ENCODE results near the gene HSD17B14.
"Not testable (repeated sequence)": the region's sequence is repeated elsewhere in the genome, so short reads cannot be mapped to it uniquely, and the experiment has no call there.

Gene HSD17B14

DNA sequence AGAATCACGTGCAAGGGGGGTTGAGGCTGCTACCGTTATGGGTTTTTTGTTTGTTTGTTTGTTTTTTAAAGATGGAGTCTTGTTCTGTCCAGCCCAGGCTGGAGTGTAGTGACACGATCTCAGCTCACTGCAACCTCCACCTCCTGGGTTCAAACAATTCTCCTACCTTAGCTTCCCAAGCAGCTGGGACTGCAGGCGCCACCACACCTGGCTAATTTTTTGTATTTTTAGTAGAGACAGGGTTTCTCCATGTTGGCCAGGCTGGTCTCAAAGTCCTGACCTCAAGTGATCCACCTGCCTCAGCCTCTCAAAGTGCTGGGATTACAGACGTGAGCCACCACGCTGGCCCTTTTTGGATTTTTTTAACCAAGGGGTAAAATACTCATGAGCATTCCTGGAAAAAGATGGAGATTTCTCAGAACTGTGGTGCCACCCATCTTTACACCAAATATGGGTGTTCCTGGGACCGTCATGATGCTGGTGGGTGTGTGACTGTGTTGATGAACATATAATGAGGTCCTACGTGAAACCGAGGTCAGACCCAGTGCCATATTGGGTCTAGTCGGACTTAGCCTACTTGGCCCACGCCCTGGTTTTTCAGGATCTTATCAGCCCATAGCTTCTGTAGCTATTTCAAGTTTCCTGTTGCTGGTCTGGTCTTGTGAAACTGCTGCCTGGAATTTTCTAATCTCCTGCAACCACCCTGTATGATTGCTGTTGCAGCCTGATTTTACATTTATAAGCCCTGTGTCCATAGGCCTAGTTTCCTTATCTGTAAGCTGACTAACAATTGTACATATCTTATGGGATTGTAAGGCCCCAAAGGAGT lies 42.1 kb upstream of the HSD17B14 start:
- H3K9ac ChIP-seq (ENCODE audit: low read length) = no peak overlapping the region
- H3K79me2 ChIP-seq (ENCODE audit: control insufficient read depth, insufficient read depth, low read length) = peaks cover 21% of the 10 kb centered on the region
- H3K23ac ChIP-seq (ENCODE audit: low read length) = no peak overlapping the region
- no CpG with 5 or more reads among the region's 11 CpGs for WGBS (ENCODE audit: extremely low coverage, insufficient coverage, low lambda C conversion rate)
- H3K79me1 ChIP-seq (ENCODE audit: low read length) = peaks cover 14% of the 10 kb centered on the region
- no peak overlapping the region for H3K56ac ChIP-seq (ENCODE audit: low read length)
- no peaks in the 10 kb centered on the region for H3K27me3 ChIP-seq (ENCODE audit: insufficient read depth, low read length, poor library complexity)
- H3K4me3 ChIP-seq (ENCODE audit: low read length) = no peak overlapping the region
- no peak overlapping the region for H3K4me2 ChIP-seq (ENCODE audit: low read length)
- H3K4ac ChIP-seq (ENCODE audit: low read depth, low read length) = no peak overlapping the region
- H2BK120ac ChIP-seq (ENCODE audit: low read depth, low read length) = no peak overlapping the region
- DNase-seq = no peak
- H2BK5ac ChIP-seq (ENCODE audit: low read length) = no peak overlapping the region
- H3K4me1 ChIP-seq (ENCODE audit: control insufficient read depth, low read depth, low read length) = peaks cover 9% of the 10 kb centered on the region
- peaks cover 12% of the 10 kb centered on the region for H3K36me3 ChIP-seq (ENCODE audit: control insufficient read depth, insufficient read depth, low read length)
- H2BK15ac ChIP-seq (replicated peaks; ENCODE audit: low read depth) = no peak overlapping the region
- H3K18ac ChIP-seq (ENCODE audit: low read length) = no peak overlapping the region
- H4K8ac ChIP-seq (ENCODE audit: low read depth, low read length) = no peak overlapping the region
- no peak overlapping the region for H2AK5ac ChIP-seq (ENCODE audit: low read length)
- H4K5ac ChIP-seq (ENCODE audit: low read length) = no peak overlapping the region
- H3K27ac ChIP-seq (ENCODE audit: low read depth, low read length) = no peak overlapping the region

DNA sequence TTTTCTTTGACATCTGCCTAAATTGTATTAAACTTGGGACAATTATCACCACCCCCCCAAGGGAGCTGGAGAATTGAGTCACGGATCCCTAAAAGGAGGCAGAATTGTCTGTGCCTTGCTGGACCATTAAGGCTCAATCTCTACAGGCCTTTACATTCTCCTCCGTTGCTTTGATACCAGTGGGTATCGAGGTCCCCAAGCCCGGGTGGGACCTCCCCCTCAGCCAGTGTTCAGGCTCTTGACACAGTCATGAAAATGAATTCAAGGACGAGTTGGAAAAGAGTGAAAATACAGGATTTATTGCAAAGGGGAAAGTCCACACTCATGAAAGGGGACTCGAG lies 41.5 kb upstream of the HSD17B14 start:
- Histone ChIP-seq H3K23ac (ENCODE audit: low read length) (no peak overlapping the region), H2BK15ac (replicated peaks; ENCODE audit: low read depth) (no peak overlapping the region), H3K27me3 (ENCODE audit: insufficient read depth, low read length, poor library complexity) (no peaks in the 10 kb centered on the region), H2AK5ac (ENCODE audit: low read length) (no peak overlapping the region), H4K5ac (ENCODE audit: low read length) (no peak overlapping the region), H3K4me2 (ENCODE audit: low read length) (no peak overlapping the region), H3K18ac (ENCODE audit: low read length) (no peak overlapping the region), H3K79me2 (ENCODE audit: control insufficient read depth, insufficient read depth, low read length) (peaks cover 27% of the 10 kb centered on the region), H2BK120ac (ENCODE audit: low read depth, low read length) (no peak overlapping the region), H3K27ac (ENCODE audit: low read depth, low read length) (no peak overlapping the region), H3K36me3 (ENCODE audit: control insufficient read depth, insufficient read depth, low read length) (peaks cover 13% of the 10 kb centered on the region), H3K4me1 (ENCODE audit: control insufficient read depth, low read depth, low read length) (peaks cover 9% of the 10 kb centered on the region), H2BK5ac (ENCODE audit: low read length) (no peak overlapping the region), H3K4me3 (ENCODE audit: low read length) (no peak overlapping the region), H4K8ac (ENCODE audit: low read depth, low read length) (no peak overlapping the region), H3K4ac (ENCODE audit: low read depth, low read length) (no peak overlapping the region), H3K79me1 (ENCODE audit: low read length) (peaks cover 17% of the 10 kb centered on the region), H3K9ac (ENCODE audit: low read length) (no peak overlapping the region), H3K56ac (ENCODE audit: low read length) (no peak overlapping the region)
- no CpG with 5 or more reads among the region's 6 CpGs for WGBS (ENCODE audit: extremely low coverage, insufficient coverage, low lambda C conversion rate)
- no peak for DNase-seq

DNA sequence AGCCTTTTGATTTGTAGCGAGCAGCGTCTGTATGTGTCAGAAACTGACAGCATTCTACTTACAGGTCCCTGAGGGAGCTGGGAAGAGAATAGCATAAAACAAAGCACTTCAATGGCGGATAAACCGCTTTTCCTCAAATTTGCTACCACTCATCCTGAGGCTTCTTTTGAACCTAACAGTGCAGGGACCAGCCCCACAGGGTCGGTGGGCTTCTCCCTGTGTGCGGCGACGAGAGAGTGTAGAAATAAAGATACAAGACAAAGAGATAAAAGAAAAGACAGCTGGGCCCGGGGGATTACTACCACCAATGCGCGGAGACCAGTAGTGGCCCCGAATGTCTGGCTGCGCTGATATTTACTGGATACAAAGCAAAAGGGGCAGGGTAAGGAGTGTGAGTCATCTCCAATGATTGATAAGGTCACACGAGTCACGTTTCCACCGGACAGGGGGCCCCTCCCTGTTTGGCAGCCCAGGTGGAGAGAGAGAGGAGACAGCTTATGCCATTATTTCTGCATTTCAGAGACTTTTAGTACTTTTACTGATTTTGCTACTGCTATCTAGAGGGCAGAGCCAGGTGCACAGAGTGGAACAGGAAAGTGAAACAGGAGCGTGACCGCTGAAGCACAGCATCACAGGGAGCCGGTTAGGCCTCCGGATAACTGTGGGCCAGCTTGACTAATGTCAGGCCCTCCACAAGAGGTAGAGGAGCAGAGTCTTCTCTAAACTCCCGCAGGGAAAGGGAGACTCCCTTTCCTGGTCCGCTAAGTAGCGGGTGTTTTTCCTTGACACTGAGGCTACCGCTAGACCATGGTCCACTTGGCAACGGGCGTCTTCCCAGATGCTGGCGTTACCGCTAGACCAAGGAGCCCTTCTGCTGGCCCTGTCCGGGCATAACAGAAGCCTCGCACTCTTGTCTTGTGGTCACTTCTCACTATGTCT lies 40.0 kb upstream of the HSD17B14 start:
- H3K4ac ChIP-seq (ENCODE audit: low read depth, low read length); H3K27ac ChIP-seq (ENCODE audit: low read depth, low read length); DNase-seq: not testable (repeated sequence)

DNA sequence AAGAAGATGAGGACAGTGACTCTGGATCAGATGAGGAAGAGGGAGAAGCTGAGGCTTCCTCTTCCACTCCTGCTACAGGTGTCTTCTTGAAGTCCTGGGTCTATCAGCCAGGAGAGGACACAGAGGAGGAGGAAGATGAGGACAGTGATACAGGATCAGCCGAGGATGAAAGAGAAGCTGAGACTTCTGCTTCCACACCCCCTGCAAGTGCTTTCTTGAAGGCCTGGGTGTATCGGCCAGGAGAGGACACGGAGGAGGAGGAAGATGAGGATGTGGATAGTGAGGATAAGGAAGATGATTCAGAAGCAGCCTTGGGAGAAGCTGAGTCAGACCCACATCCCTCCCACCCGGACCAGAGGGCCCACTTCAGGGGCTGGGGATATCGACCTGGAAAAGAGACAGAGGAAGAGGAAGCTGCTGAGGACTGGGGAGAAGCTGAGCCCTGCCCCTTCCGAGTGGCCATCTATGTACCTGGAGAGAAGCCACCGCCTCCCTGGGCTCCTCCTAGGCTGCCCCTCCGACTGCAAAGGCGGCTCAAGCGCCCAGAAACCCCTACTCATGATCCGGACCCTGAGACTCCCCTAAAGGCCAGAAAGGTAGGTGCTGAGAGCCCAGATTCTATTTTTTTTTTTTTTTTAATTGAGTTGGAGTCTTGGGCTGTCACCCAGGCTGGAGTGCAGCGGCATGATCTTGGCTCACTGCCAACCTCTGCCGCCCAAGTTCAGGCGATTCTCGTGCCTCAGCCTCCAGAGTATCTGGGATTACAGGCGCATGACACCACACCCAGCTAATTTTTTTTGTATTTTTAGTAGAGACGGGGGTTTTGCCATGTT lies 38.2 kb upstream of the HSD17B14 start:
- no peak for DNase-seq
- Histone ChIP-seq H3K79me2 (ENCODE audit: control insufficient read depth, insufficient read depth, low read length) (peaks cover 32% of the 10 kb centered on the region), H3K56ac (ENCODE audit: low read length) (peak overlapping the region; percentile 37), H4K8ac (ENCODE audit: low read depth, low read length) (no peak overlapping the region), H3K36me3 (ENCODE audit: control insufficient read depth, insufficient read depth, low read length) (peaks cover 13% of the 10 kb centered on the region), H2BK5ac (ENCODE audit: low read length) (peak overlapping the region; percentile 9), H2BK120ac (ENCODE audit: low read depth, low read length) (no peak overlapping the region), H3K4me2 (ENCODE audit: low read length) (peak overlapping the region; percentile 99), H3K4ac (ENCODE audit: low read depth, low read length) (no peak overlapping the region), H3K18ac (ENCODE audit: low read length) (no peak overlapping the region), H2AK5ac (ENCODE audit: low read length) (no peak overlapping the region), H3K27ac (ENCODE audit: low read depth, low read length) (no peak overlapping the region), H3K23ac (ENCODE audit: low read length) (no peak overlapping the region), H2BK15ac (replicated peaks; ENCODE audit: low read depth) (no peak overlapping the region), H3K27me3 (ENCODE audit: insufficient read depth, low read length, poor library complexity) (no peaks in the 10 kb centered on the region), H3K4me1 (ENCODE audit: control insufficient read depth, low read depth, low read length) (peaks cover 9% of the 10 kb centered on the region), H3K4me3 (ENCODE audit: low read length) (no peak overlapping the region), H3K79me1 (ENCODE audit: low read length) (peaks cover 17% of the 10 kb centered on the region), H3K9ac (ENCODE audit: low read length) (peak overlapping the region; percentile 51), H4K5ac (ENCODE audit: low read length) (no peak overlapping the region)
- no CpG with 5 or more reads among the region's 17 CpGs for WGBS (ENCODE audit: extremely low coverage, insufficient coverage, low lambda C conversion rate)

More for the DNA sequence above, 40.0 kb upstream of the HSD17B14 start:
- not testable (repeated sequence) for H4K8ac ChIP-seq (ENCODE audit: low read depth, low read length); H4K5ac ChIP-seq (ENCODE audit: low read length); H2BK120ac ChIP-seq (ENCODE audit: low read depth, low read length); H3K9ac ChIP-seq (ENCODE audit: low read length); H3K4me3 ChIP-seq (ENCODE audit: low read length); H2BK5ac ChIP-seq (ENCODE audit: low read length); H3K4me2 ChIP-seq (ENCODE audit: low read length); H2AK5ac ChIP-seq (ENCODE audit: low read length); H3K27me3 ChIP-seq (ENCODE audit: insufficient read depth, low read length, poor library complexity); H3K18ac ChIP-seq (ENCODE audit: low read length); H3K56ac ChIP-seq (ENCODE audit: low read length); H3K4me1 ChIP-seq (ENCODE audit: control insufficient read depth, low read depth, low read length); H2BK15ac ChIP-seq (replicated peaks; ENCODE audit: low read depth); H3K23ac ChIP-seq (ENCODE audit: low read length)
- Histone ChIP-seq H3K36me3 (ENCODE audit: control insufficient read depth, insufficient read depth, low read length) (peaks cover 13% of the 10 kb centered on the region), H3K79me2 (ENCODE audit: control insufficient read depth, insufficient read depth, low read length) (peaks cover 32% of the 10 kb centered on the region), H3K79me1 (ENCODE audit: low read length) (peaks cover 17% of the 10 kb centered on the region)
- WGBS (ENCODE audit: extremely low coverage, insufficient coverage, low lambda C conversion rate) = no CpG with 5 or more reads among the region's 30 CpGs

DNA sequence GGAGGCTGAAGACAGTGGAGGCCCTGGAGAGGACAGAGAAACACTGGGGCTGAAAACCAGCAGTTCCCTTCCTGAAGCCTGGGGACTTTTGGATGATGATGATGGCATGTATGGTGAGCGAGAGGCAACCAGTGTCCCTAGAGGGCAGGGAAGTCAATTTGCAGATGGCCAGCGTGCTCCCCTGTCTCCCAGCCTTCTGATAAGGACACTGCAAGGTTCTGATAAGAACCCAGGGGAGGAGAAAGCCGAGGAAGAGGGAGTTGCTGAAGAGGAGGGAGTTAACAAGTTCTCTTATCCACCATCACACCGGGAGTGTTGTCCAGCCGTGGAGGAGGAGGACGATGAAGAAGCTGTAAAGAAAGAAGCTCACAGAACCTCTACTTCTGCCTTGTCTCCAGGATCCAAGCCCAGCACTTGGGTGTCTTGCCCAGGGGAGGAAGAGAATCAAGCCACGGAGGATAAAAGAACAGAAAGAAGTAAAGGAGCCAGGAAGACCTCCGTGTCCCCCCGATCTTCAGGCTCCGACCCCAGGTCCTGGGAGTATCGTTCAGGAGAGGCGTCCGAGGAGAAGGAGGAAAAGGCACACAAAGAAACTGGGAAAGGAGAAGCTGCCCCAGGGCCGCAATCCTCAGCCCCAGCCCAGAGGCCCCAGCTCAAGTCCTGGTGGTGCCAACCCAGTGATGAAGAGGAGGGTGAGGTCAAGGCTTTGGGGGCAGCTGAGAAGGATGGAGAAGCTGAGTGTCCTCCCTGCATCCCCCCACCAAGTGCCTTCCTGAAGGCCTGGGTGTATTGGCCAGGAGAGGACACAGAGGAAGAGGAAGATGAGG lies 37.4 kb upstream of the HSD17B14 start:
- Histone ChIP-seq H3K4me2 (ENCODE audit: low read length) (peak overlapping the region; percentile 99), H3K27me3 (ENCODE audit: insufficient read depth, low read length, poor library complexity) (no peaks in the 10 kb centered on the region), H3K23ac (ENCODE audit: low read length) (no peak overlapping the region), H2AK5ac (ENCODE audit: low read length) (peak overlapping the region; percentile 55), H3K36me3 (ENCODE audit: control insufficient read depth, insufficient read depth, low read length) (peaks cover 13% of the 10 kb centered on the region), H3K4me3 (ENCODE audit: low read length) (peak overlapping the region; percentile 93), H3K79me2 (ENCODE audit: control insufficient read depth, insufficient read depth, low read length) (peaks cover 32% of the 10 kb centered on the region), H4K5ac (ENCODE audit: low read length) (no peak overlapping the region), H3K4ac (ENCODE audit: low read depth, low read length) (no peak overlapping the region), H3K56ac (ENCODE audit: low read length) (peak overlapping the region; percentile 99), H2BK5ac (ENCODE audit: low read length) (peak overlapping the region; percentile 51), H3K18ac (ENCODE audit: low read length) (peak overlapping the region; percentile 72), H2BK120ac (ENCODE audit: low read depth, low read length) (no peak overlapping the region), H2BK15ac (replicated peaks; ENCODE audit: low read depth) (no peak overlapping the region), H3K27ac (ENCODE audit: low read depth, low read length) (peak overlapping the region; percentile 87), H3K9ac (ENCODE audit: low read length) (peak overlapping the region; percentile 99), H3K79me1 (ENCODE audit: low read length) (peaks cover 17% of the 10 kb centered on the region), H3K4me1 (ENCODE audit: control insufficient read depth, low read depth, low read length) (peaks cover 11% of the 10 kb centered on the region), H4K8ac (ENCODE audit: low read depth, low read length) (no peak overlapping the region)
- peak; percentile 89 for DNase-seq
- no CpG with 5 or more reads among the region's 14 CpGs for WGBS (ENCODE audit: extremely low coverage, insufficient coverage, low lambda C conversion rate)

All from mesendoderm (in vitro differentiated cells).